ENCODE data around the gene CDC37L1.

The CDC37L1 gene

GRCh38 chr9:4717815-4718214, 38.4 kb downstream of the CDC37L1 start:
- TF ChIP-seq CTCF (IDR thresholded peaks at IDR 0.05; ENCODE audit: low read depth, low read length), result no peak
- Histone ChIP-seq H3K27me3 (ENCODE audit: insufficient read depth, low read depth, severe bottlenecking) (no peaks in the 10 kb centered on the region), H3K4me3 (ENCODE audit: low read depth, low read length) (no peak overlapping the region), H3K36me3 (peaks cover 70% of the 10 kb centered on the region), H3K9me3 (ENCODE audit: severe bottlenecking) (no peaks in the 10 kb centered on the region), H3K27ac (no peak overlapping the region)
- no peak for DNase-seq

- Histone ChIP-seq H3K27me3 (ENCODE audit: insufficient read depth, low read depth, severe bottlenecking) (no peaks in the 10 kb centered on the region), H3K4me3 (ENCODE audit: low read depth, low read length) (no peak overlapping the region), H3K27ac (no peak overlapping the region), H3K9me3 (ENCODE audit: severe bottlenecking) (no peaks in the 10 kb centered on the region), H3K36me3 (peaks cover 63% of the 10 kb centered on the region)
- no peak for DNase-seq
- TF ChIP-seq CTCF (IDR thresholded peaks at IDR 0.05; ENCODE audit: low read depth, low read length), result no peak
Measured at GRCh38 chr9:4718911-4719310, 39.5 kb downstream of the CDC37L1 start.

- no peak overlapping the region for H3K27ac ChIP-seq
- no peak overlapping the region for H3K4me3 ChIP-seq (ENCODE audit: low read depth, low read length)
- H3K27me3 ChIP-seq (ENCODE audit: insufficient read depth, low read depth, severe bottlenecking), result no peaks in the 10 kb centered on the region
- TF ChIP-seq CTCF (IDR thresholded peaks at IDR 0.05; ENCODE audit: low read depth, low read length), result no peak
- no peaks in the 10 kb centered on the region for H3K9me3 ChIP-seq (ENCODE audit: severe bottlenecking)
- no peak for DNase-seq
- peaks cover 60% of the 10 kb centered on the region for H3K36me3 ChIP-seq
Measured at GRCh38 chr9:4721736-4722135, 42.4 kb downstream of the CDC37L1 start.

GRCh38 chr9:4725706-4726442, 46.5 kb downstream of the CDC37L1 start:
- no peak for DNase-seq
- Histone ChIP-seq H3K27me3 (ENCODE audit: insufficient read depth, low read depth, severe bottlenecking) (no peaks in the 10 kb centered on the region), H3K36me3 (peaks cover 32% of the 10 kb centered on the region), H3K27ac (no peak overlapping the region), H3K4me3 (ENCODE audit: low read depth, low read length) (no peak overlapping the region), H3K9me3 (ENCODE audit: severe bottlenecking) (no peaks in the 10 kb centered on the region)
- no peak for TF ChIP-seq CTCF (IDR thresholded peaks at IDR 0.05; ENCODE audit: low read depth, low read length)

GRCh38 chr9:4727593-4727992, 48.2 kb downstream of the CDC37L1 start:
- no peak for TF ChIP-seq CTCF (IDR thresholded peaks at IDR 0.05; ENCODE audit: low read depth, low read length)
- H3K36me3 ChIP-seq, result peaks cover 20% of the 10 kb centered on the region
- no peaks in the 10 kb centered on the region for H3K27me3 ChIP-seq (ENCODE audit: insufficient read depth, low read depth, severe bottlenecking)
- no peaks in the 10 kb centered on the region for H3K9me3 ChIP-seq (ENCODE audit: severe bottlenecking)
- H3K27ac ChIP-seq, result no peak overlapping the region
- no peak overlapping the region for H3K4me3 ChIP-seq (ENCODE audit: low read depth, low read length)
- no peak for DNase-seq

GRCh38 chr9:4732890-4733289, 53.5 kb downstream of the CDC37L1 start:
- no peak for TF ChIP-seq CTCF (IDR thresholded peaks at IDR 0.05; ENCODE audit: low read depth, low read length)
- no peaks in the 10 kb centered on the region for H3K9me3 ChIP-seq (ENCODE audit: severe bottlenecking)

More at GRCh38 chr9:4732890-4733289, 53.5 kb downstream of the CDC37L1 start:
- no peak overlapping the region for H3K27ac ChIP-seq
- no peaks in the 10 kb centered on the region; the same call in none of the 2 replicates for H3K36me3 ChIP-seq
- DNase-seq, result no peak
- no peaks in the 10 kb centered on the region for H3K27me3 ChIP-seq (ENCODE audit: insufficient read depth, low read depth, severe bottlenecking)
- no peak overlapping the region for H3K4me3 ChIP-seq (ENCODE audit: low read depth, low read length)
